BJ (cell line): Measurements from ENCODE around the gene CAV1. TPM values are rescaled to one million over a fixed set of nuclear protein-coding genes. Genes with fewer than 3 reads are reported as not detected.

Experiments used
- CTCF ChIA-PET: fragments of 350-600 bp; formaldehyde crosslinking; extraction: SDS; loops from one replicate; lab custom pipeline; 2021; ENCODE audit warnings: antibody characterized with exemption, inconsistent platforms; lab: Yijun Ruan, JAX
- POLR2A ChIA-PET: fragments of 300-600 bp; sonication (Branson Sonifier 250); formaldehyde crosslinking; extraction: SDS; loops from one replicate; lab custom pipeline; 2021; ENCODE audit warnings: antibody characterized with exemption; lab: Charles Lee
- DNase-seq: peaks from one replicate; pipeline ENCODE4 v3.0.0-alpha.2; 2011; ENCODE audit warnings: low read depth
- H3K27me3 ChIP-seq: 2 replicates; pipeline ENCODE4 v1.6.0; 2011; ENCODE audit warnings: low read length; ENCODE audit not compliant: control insufficient read depth, insufficient read depth
- H3K36me3 ChIP-seq: 2 replicates; pipeline ENCODE4 v1.5.1; 2011; ENCODE audit warnings: low read length; ENCODE audit not compliant: control insufficient read depth, insufficient read depth
- H3K4me3 ChIP-seq: 2 replicates; pipeline ENCODE4 v1.5.1; 2011; ENCODE audit warnings: low read depth, mild to moderate bottlenecking, control low read depth, low read length
- CTCF ChIP-seq: IDR thresholded peaks from 2 replicates; pipeline ENCODE4 v1.5.1; 2011; ENCODE audit warnings: low read depth, mild to moderate bottlenecking, control low read depth, inconsistent platforms, low read length, moderate library complexity; ENCODE audit not compliant: insufficient read depth
- polyA plus RNA-seq: library from polyadenylated mRNA; depleted of rRNA; stranded (reverse); fragments of >200 nt; gene quantifications from 2 replicates; pipeline ENCODE4 v1.2.3, GENCODE V29; 2011

CAV1 gene
- polyA plus RNA-seq, 1 experiment: 2,064 TPM

GRCh38 chr7:116511552-116512519 lies 13.0 kb upstream of the CAV1 start:
- Histone ChIP-seq H3K27me3 (no peaks in the 10 kb centered on the region), H3K4me3 (no peak overlapping the region), H3K36me3 (peaks cover 1% of the 10 kb centered on the region)
- no peak for DNase-seq
- TF ChIP-seq CTCF: no peak
- ChIA-PET CTCF (interaction anchor here (1.1 to 1.6 kb wide), 3 partner anchors 10 to 14 kb away, joined by 3 to 5 read pairs (median 4); no protein-coding TSS in a partner anchor), POLR2A (interaction anchor here (0.6 kb wide), 1 partner anchor 252 kb away, joined by 17 read pairs; no protein-coding TSS in a partner anchor)

GRCh38 chr7:116512520-116513188 lies 12.2 kb upstream of the CAV1 start:
- no peak for TF ChIP-seq CTCF
- POLR2A ChIA-PET: no interaction called here

GRCh38 chr7:116515584-116515983 lies 9.3 kb upstream of the CAV1 start:
- Histone ChIP-seq H3K4me3 (no peak overlapping the region), H3K27me3 (no peaks in the 10 kb centered on the region), H3K36me3 (no peaks in the 10 kb centered on the region)
- TF ChIP-seq CTCF: no peak
- ChIA-PET CTCF (interaction anchor here (1.3 to 1.5 kb wide), 3 partner anchors 73 to 343 kb away, joined by 3 to 4 read pairs (median 3); no protein-coding TSS in a partner anchor), POLR2A (no interaction called here)
- no peak for DNase-seq

More at GRCh38 chr7:116512520-116513188, 12.2 kb upstream of the CAV1 start:
- Histone ChIP-seq H3K27me3 (no peaks in the 10 kb centered on the region), H3K4me3 (no peak overlapping the region), H3K36me3 (no peaks in the 10 kb centered on the region; the same call in 1 of the 2 replicates)
- CTCF ChIA-PET: interaction anchor here (1.1 to 1.2 kb wide), 2 partner anchors 9 to 11 kb away, joined by 3 to 4 read pairs; no protein-coding TSS in a partner anchor
- no peak for DNase-seq

- CTCF ChIA-PET: interaction anchor here (1.0 to 1.5 kb wide), 4 partner anchors 9 to 344 kb away, joined by 3 to 4 read pairs (median 3); no protein-coding TSS in a partner anchor
- no peaks in the 10 kb centered on the region for H3K27me3 ChIP-seq
These were observed 8.5 kb upstream of the CAV1 start for GRCh38 chr7:116516324-116516723.

More at GRCh38 chr7:116516324-116516723, 8.5 kb upstream of the CAV1 start:
- no peak for TF ChIP-seq CTCF
- POLR2A ChIA-PET: interaction anchor here (0.7 kb wide), 1 partner anchor 1507 kb away, joined by 4 read pairs; no protein-coding TSS in a partner anchor
- DNase-seq: no peak
- Histone ChIP-seq H3K36me3 (no peaks in the 10 kb centered on the region), H3K4me3 (no peak overlapping the region)
